Uterus (tissue), 4 donors: ENCODE results near the gene SEC24B. TPM values are rescaled to one million over a fixed set of nuclear protein-coding genes. Genes with fewer than 3 reads are reported as not detected.

ENCODE experiments used
- DNase-seq, 2 donors: peaks; one replicate each; pipeline ENCODE4 v3.0.0-alpha.2; 2019 to 2020
- H3K27ac ChIP-seq, 2 donors: fragments of 200-600 bp; sonication (generic); 1 replicate in 1 of 2; 2 replicates in 1 of 2; pipeline ENCODE4 v1.5.1; 2016 to 2018
- H3K27me3 ChIP-seq, 2 donors: fragments of 200-600 bp; sonication (generic); one replicate each; pipeline ENCODE4 v1.5.1; 2018 to 2019; ENCODE audit warnings: control low read depth in 1 of 2
- H3K36me3 ChIP-seq, 2 donors: fragments of 200-600 bp; sonication (generic); one replicate each; pipeline ENCODE4 v1.5.1; 2019; ENCODE audit warnings: control low read depth in 1 of 2
- H3K4me1 ChIP-seq, 2 donors: fragments of 200-600 bp; sonication (generic); one replicate each; pipeline ENCODE4 v1.5.1; 2018 to 2019; ENCODE audit warnings: control low read depth in 1 of 2
- H3K4me3 ChIP-seq, 2 donors: fragments of 200-600 bp; sonication (generic); 1 replicate in 1 of 2; 2 replicates in 1 of 2; pipeline ENCODE4 v1.5.1; 2018 to 2019; ENCODE audit warnings: mild to moderate bottlenecking in 1 of 2
- H3K9me3 ChIP-seq, 2 donors: fragments of 200-600 bp; sonication (generic); one replicate each; pipeline ENCODE4 v1.5.1; 2019; ENCODE audit warnings: control low read depth in 1 of 2
- POLR2A ChIP-seq, 2 donors: fragments of 450-650 bp; IDR thresholded peaks; one replicate each; pipeline ENCODE4 v1.6.1; 2016; ENCODE audit warnings: antibody characterized with exemption in 2 of 2, mild to moderate bottlenecking in 1 of 2, moderate library complexity in 1 of 2
- intact Hi-C: fragments of 100-400 bp; cut with DNase I; formaldehyde crosslinking; loops from one replicate; pipeline ENCODE4 v1.15.1; 2023; ENCODE audit warnings: low total_unique reads
- microRNA counts, 2 donors: library from miRNA; unstranded; fragments of <30 nt; microRNA quantifications; one replicate each; lab custom pipeline; 2016 to 2017
- microRNA-seq: library from miRNA; unstranded; fragments of <30 nt; microRNA quantifications from one replicate; pipeline ENCODE4, GENCODE V29; 2016; ENCODE audit warnings: borderline microRNAs expressed, borderline replicate concordance
- small RNA-seq: library from RNA; depleted of rRNA; stranded (forward); fragments of <200 nt; gene quantifications from one replicate; pipeline ENCODE3, GENCODE V24; 2016
- total RNA-seq, 4 donors: library from RNA; depleted of rRNA in 3 of 4; stranded (reverse); fragments of >200 nt in 3 of 4; gene quantifications; one replicate each; pipeline versions ENCODE4 v1.1.0 to v1.2.4, GENCODE V29; 2014 to 2023
- TF ChIP-seq, protein P1 (sequence below), 4 experiments: fragments of 200-600 bp in 2 of 4; fragments of 450-650 bp in 2 of 4; sonication (generic) in 2 of 4; IDR thresholded peaks; one replicate each; pipeline ENCODE4 v1.5.1; 2016 to 2019; ENCODE audit warnings: antibody characterized with exemption in 4 of 4, mild to moderate bottlenecking in 2 of 4, moderate library complexity in 1 of 4
- donor health status: DM: yes; HTN: yes; CAD: no.

SEC24B gene
- total RNA-seq, 4 donors from 2014 or later: 20.7 to 54.1 (median 30.1) TPM

GRCh38 chr4:109588176-109588575 lies 154.6 kb downstream of the SEC24B start:
- no peak for TF ChIP-seq POLR2A (IDR thresholded peaks at IDR 0.05)
- TF ChIP-seq, protein P1, sequence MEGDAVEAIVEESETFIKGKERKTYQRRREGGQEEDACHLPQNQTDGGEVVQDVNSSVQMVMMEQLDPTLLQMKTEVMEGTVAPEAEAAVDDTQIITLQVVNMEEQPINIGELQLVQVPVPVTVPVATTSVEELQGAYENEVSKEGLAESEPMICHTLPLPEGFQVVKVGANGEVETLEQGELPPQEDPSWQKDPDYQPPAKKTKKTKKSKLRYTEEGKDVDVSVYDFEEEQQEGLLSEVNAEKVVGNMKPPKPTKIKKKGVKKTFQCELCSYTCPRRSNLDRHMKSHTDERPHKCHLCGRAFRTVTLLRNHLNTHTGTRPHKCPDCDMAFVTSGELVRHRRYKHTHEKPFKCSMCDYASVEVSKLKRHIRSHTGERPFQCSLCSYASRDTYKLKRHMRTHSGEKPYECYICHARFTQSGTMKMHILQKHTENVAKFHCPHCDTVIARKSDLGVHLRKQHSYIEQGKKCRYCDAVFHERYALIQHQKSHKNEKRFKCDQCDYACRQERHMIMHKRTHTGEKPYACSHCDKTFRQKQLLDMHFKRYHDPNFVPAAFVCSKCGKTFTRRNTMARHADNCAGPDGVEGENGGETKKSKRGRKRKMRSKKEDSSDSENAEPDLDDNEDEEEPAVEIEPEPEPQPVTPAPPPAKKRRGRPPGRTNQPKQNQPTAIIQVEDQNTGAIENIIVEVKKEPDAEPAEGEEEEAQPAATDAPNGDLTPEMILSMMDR (IDR thresholded peaks at IDR 0.05): no peak
- Histone ChIP-seq H3K4me1 (no peaks in the 10 kb centered on the region), H3K27ac (no peak overlapping the region), H3K4me3 (no peak overlapping the region), H3K27me3 (no peaks in the 10 kb centered on the region), H3K9me3 (no peaks in the 10 kb centered on the region), H3K36me3 (no peaks in the 10 kb centered on the region)
- DNase-seq: no peak
- intact Hi-C loops: no loop called here

DNA sequence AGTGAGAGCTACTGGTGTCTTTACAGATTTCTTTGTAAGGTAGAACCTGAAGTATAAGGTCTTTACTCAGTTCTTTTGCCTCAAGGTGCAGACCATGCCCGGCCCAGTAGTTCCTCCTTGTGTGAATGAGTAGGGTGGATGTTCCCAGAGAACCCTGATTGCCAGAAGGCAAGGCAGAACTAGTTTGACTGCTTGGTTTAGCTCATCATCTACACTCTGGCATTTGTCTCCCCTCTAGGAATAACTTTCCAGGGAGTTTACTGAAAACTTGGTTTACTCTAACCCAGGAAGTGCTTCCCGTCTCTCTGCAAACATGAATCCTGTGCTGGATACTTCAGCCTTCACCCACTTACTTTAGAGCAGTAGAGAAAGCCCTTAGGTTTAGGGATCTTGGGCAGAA lies 155.5 kb downstream of the SEC24B start:
- H3K36me3 ChIP-seq: no peaks in the 10 kb centered on the region
- intact Hi-C loops: no loop called here
- no peaks in the 10 kb centered on the region for H3K4me1 ChIP-seq
- no peaks in the 10 kb centered on the region for H3K9me3 ChIP-seq
- H3K4me3 ChIP-seq: no peak overlapping the region
- H3K27ac ChIP-seq: no peak overlapping the region
- H3K27me3 ChIP-seq: no peaks in the 10 kb centered on the region
- TF ChIP-seq POLR2A (IDR thresholded peaks at IDR 0.05): no peak
- TF ChIP-seq, protein P1 (IDR thresholded peaks at IDR 0.05): no peak
- no peak for DNase-seq

DNA sequence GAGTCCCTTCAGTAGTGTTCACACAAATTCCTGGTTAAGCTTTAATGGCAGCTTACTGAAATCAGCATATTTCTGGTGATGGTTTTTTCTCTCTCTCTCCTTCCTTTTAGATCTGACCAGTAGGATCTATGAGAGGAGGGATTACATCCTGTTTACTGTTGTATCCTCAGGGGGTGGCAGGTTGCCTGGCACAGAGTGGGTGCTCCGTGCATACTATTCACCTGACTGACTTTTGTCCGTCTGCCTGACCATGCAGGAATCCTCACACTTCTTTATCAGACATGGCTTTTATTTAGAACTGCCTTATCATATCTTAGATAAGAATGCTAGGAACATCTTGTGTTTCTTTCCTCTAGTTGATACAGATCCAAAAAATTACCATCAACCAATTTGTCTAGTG lies 156.0 kb downstream of the SEC24B start:
- no peaks in the 10 kb centered on the region for H3K27me3 ChIP-seq
- DNase-seq: no peak
- no peaks in the 10 kb centered on the region for H3K9me3 ChIP-seq
- H3K4me3 ChIP-seq: no peak overlapping the region
- TF ChIP-seq, protein P1 (IDR thresholded peaks at IDR 0.05): no peak
- no peak for TF ChIP-seq POLR2A (IDR thresholded peaks at IDR 0.05)
- no peak overlapping the region for H3K27ac ChIP-seq
- no peaks in the 10 kb centered on the region for H3K4me1 ChIP-seq
- intact Hi-C loops: no loop called here
- no peaks in the 10 kb centered on the region for H3K36me3 ChIP-seq

MicroRNAs within 50 kb of the gene (microRNA counts, 767-probe panel; counts per million panel counts)
- microRNA hsa-miR-576-3p (lab: Ali Mortazavi, UCI) (0 counts per million in 2 donors), microRNA hsa-miR-576-5p (lab: Ali Mortazavi, UCI) (0 counts per million in 2 donors)

Small RNAs within 50 kb of the gene (microRNA-seq; reads per million reads assigned to microRNA genes)
- gene MIR576: 9.8 reads per million, percentile 19 among the genes with 10 or more reads in this experiment

Small RNAs within 50 kb of the gene (small RNA-seq; reads per million reads assigned to genes)
- gene MIR576: not detected
- not detected for gene RN7SL55P

Other genes starting within 250 kb of the SEC24B start
- gene COL25A1, start 131.2 kb upstream of the SEC24B start, total RNA-seq: 10 to 100 TPM in 1 of 4 donors, 1 to 10 TPM in 1, under 1 TPM in 1, not detected in 1; 0.26 to 41.1 (median 1.8) TPM
- gene MCUB, start 126.4 kb downstream of the SEC24B start, total RNA-seq: 10 to 100 TPM in 3 of 4 donors, 1 to 10 TPM in 1; 3.3 to 34.8 (median 21.4) TPM